GM19372 (cell line): Measurements from ENCODE around the gene SLC22A6.

Experiments
- ATAC-seq: cut with Tn5 transposase; IDR thresholded peaks from one replicate; pipeline ENCODE4 v1.9.1; 2021; ENCODE audit warnings: mild to moderate bottlenecking, low read depth, moderate library complexity; ENCODE audit not compliant: unreplicated experiment

The SLC22A6 gene

DNA sequence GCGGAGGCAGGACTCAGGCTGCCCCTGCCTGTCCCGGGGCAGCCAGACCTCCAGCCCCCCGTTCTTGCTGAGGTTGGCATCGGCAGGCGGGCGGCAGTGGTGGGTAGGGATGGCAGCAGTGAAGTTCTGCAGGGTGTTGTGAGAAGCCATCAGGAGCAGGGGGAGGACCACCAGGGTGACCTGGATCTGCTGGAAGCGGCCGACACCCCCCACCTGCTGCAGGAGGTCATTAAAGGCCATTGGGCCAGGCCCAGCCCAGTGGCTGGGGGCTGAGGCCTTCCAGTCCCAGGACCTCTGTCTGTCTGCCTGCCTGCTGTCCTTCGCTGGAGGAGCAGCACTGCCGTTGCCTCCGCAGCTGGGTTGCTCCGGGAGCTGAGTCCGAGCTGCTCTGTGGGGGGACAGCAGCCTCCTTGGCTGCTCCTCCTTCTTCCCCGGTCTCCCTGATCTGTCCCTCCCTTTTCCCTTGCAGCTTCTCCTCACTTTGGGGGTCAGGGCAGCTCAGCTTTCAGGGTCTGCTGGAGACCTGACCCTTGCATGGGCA lies at the start of gene SLC22A6:
Gene SLC22A6 (minus strand): TSS at position 517 of the 541 bp plus-strand sequence. CDS start 277 bp downstream, at position 240.
- ATAC-seq: no peak

- no peak for ATAC-seq
These were observed 47.7 kb upstream of the SLC22A6 start for GRCh38 chr11:63032457-63032856.

GRCh38 chr11:63023841-63024648 lies 39.3 kb upstream of the SLC22A6 start:
- ATAC-seq: no peak

DNA sequence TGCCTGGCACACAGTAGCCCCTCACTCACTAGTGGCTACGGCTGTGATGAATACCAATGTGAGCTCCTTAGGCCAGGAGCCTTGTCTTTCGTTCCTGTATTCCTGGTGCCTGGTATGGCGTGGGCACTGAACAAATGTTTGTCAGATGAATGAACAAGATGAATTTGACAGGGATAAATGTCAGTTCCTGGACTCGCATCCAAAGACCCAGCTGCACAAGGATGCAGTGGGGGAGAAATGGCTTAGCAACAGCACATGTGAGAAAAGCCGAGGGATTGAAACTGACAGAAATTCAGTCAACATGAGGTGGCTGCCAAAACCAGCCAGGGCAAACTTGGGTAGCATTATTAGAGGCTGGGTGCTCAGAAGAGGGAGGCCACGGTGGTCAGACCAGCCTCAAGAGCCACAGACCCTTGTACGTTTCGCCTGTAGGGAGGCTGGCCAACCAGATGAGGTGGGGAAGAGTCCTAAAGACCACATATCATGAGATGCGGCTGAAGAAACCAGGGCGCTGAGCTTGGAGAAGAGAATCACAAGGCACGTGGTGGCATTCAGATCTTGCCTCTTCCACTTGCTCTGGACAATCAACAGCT lies 38.6 kb upstream of the SLC22A6 start:
- no peak for ATAC-seq

GRCh38 chr11:63022441-63022840 lies 37.7 kb upstream of the SLC22A6 start:
- ATAC-seq: no peak

DNA sequence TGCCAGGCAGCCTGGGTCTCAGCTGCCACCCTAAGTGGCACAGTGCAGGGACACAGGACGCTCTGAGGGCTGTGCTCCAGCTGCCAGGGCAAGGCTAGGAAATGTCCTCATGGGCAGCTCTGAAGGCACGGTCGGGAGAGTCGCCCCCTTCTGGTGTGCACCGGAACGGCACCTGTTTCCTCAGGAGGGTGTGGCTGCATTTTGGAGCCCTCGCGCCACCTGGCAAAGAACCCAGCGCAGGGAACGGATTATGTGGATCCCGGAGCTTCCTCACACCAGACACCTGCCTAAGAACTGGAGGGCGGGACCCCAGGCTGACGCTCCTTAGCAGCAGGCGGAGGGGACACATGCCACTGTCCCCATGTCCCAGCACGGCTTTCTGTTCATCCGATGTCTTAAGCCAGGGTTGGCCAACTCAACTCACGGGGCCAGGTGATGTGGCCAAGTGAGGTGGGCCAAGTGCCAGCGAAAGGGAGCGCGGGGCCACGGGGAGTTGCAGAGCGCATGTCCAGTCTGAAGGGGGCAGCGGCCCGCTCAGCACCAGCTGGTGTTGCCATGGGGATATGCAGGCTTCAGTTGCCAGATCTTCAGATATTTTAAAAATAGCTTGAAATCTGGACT lies 36.0 kb upstream of the SLC22A6 start:
- ATAC-seq: no peak

GRCh38 chr11:63019506-63019905 lies 34.7 kb upstream of the SLC22A6 start:
- no peak for ATAC-seq

GRCh38 chr11:63017306-63017974 lies 32.7 kb upstream of the SLC22A6 start:
- ATAC-seq: no peak

GRCh38 chr11:63015521-63016215 lies 30.9 kb upstream of the SLC22A6 start, which contains the start of gene SLC22A8:
Gene SLC22A8, minus strand, starts transcription at chr11:63015841. Its CDS starts 883 bp downstream, at chr11:63014958.
- no peak for ATAC-seq

- ATAC-seq: no peak
These were observed 29.8 kb upstream of the SLC22A6 start for GRCh38 chr11:63014408-63015055.

- no peak for ATAC-seq
These were observed 28.1 kb upstream of the SLC22A6 start for GRCh38 chr11:63012839-63013238.

- ATAC-seq: no peak
These were observed 27.7 kb upstream of the SLC22A6 start for GRCh38 chr11:63012430-63012829.

GRCh38 chr11:63010934-63011439 lies 26.2 kb upstream of the SLC22A6 start:
- ATAC-seq: no peak

DNA sequence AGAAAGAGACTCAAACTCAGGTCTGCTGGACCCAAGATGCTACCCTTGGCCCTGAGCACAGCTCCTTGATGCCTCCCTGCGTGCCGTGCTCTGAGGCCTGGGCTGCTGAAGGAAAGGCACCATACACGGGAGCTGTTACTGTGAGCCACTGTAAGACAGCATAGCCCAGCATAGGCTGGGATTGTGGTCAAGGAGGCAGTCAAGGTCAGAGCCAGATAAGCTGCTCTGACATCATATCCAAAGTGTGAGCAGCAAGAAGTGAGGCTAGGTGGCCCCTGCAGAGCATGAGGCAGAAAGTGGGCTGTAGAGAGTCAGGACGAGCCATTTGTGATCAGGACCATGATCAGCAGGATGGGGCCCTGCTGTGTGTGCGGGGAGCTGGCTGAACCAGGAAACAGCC lies 23.2 kb upstream of the SLC22A6 start:
- ATAC-seq: no peak

DNA sequence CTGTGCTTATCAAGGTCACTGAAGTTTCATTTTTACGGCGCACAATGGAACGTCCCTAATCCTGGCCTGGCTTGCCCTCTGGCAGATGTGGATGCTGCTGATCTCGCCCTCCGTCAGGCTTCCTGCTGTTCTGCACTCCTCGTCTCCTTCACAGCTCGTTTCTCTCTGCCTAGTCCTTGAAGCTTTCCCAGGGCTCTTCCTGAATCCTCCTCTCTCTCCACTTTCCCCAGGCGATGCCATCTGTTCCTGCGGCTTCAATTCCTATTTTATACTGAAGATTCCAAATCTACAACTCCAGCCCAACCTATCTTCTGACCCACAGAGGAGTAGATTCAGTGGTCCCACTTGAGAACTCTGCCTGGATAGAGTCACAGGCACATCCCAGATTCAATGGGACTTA lies 16.7 kb upstream of the SLC22A6 start:
- no peak for ATAC-seq

DNA sequence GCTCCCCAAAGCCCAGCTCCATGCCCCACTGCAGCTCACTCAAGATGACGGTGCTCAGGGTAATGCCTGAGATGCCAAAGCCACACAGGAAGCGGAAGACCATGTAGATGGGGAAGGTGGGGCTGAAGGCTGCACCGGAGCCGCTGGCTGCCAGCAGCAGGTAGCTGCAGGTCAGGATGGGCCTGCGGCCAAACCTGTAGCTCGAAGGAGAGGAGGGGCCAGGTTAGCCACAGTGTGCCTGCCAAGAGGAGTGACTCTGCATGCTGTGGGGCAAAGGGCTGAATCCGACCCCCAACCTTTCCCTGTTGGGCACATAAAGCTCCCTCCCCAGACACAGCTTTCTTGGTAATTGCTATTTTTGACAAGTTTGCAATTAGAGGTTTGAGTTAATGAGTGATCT lies 14.9 kb upstream of the SLC22A6 start:
- ATAC-seq: no peak

- ATAC-seq: no peak
These were observed 14.4 kb upstream of the SLC22A6 start for GRCh38 chr11:62999156-62999555.

- ATAC-seq: no peak
These were observed 11.5 kb upstream of the SLC22A6 start for GRCh38 chr11:62996271-62996670.

DNA sequence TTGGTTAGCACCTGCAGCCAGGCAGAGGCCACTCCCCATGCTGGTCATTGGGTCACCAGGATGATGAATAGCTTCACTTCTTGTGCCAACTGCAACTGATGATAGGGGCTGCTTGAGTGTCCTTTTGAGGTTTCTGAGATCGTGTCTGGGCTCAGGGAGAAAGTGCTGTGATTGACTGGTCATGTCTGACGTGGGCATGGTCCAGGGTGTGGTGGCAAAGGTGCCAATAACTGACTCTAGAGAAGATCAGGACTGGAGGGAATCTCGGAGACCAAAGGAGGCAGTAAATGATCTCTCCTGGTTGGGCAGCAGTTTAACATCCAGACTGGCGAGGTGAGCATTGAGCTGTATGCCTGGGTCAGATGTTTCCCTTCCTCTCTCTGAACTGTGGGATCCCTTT lies 10.0 kb upstream of the SLC22A6 start:
- no peak for ATAC-seq
